Fibroblast of lung (primary cell): ENCODE results near the gene JMJD1C. TPM values are rescaled to one million over a fixed set of nuclear protein-coding genes. Genes with fewer than 3 reads are reported as not detected.

Source experiments
- DNase-seq, 2 donors: peaks; one replicate each; pipeline versions ENCODE4 v3.0.0 to v3.0.0-alpha.2; 2010; ENCODE audit warnings: low read depth in 2 of 2
- H2AFZ ChIP-seq: 2 replicates; pipeline ENCODE4 v1.5.1; 2012; ENCODE audit warnings: low read length, control low read depth, inconsistent platforms
- H3K27ac ChIP-seq: 2 replicates; pipeline ENCODE4 v1.5.1; 2011; ENCODE audit warnings: low read length, control low read depth; ENCODE audit not compliant: insufficient read depth
- H3K27me3 ChIP-seq: 2 replicates; pipeline ENCODE4 v1.5.1; 2011; ENCODE audit warnings: mild to moderate bottlenecking, low read length; ENCODE audit not compliant: control insufficient read depth, insufficient read depth
- H3K36me3 ChIP-seq: 2 replicates; pipeline ENCODE4 v1.5.1; 2011; ENCODE audit warnings: low read length; ENCODE audit not compliant: control insufficient read depth, insufficient read depth
- H3K4me1 ChIP-seq: 2 replicates; pipeline ENCODE4 v1.5.1; 2011; ENCODE audit warnings: low read length; ENCODE audit not compliant: control insufficient read depth, insufficient read depth; ENCODE audit errors: extremely low read depth
- H3K4me2 ChIP-seq: 2 replicates; pipeline ENCODE4 v1.5.1; 2011; ENCODE audit warnings: low read length, control low read depth; ENCODE audit not compliant: insufficient read depth; ENCODE audit errors: extremely low read depth
- H3K4me3 ChIP-seq, 4 experiments: fragments of 200-600 bp in 1 of 4; sonication (generic) in 1 of 4; replicated peaks in 1 of 4; 2 replicates each; pipeline ENCODE4 v1.5.1; 2011 to 2016; ENCODE audit warnings: low read length in 4 of 4, low read depth in 3 of 4, mild to moderate bottlenecking in 3 of 4, control low read depth in 2 of 4, inconsistent platforms in 1 of 4, mixed read lengths in 1 of 4; ENCODE audit not compliant: insufficient read depth in 1 of 4; ENCODE audit errors: control extremely low read depth in 1 of 4
- H3K79me2 ChIP-seq: 2 replicates; pipeline ENCODE4 v1.5.1; 2012; ENCODE audit warnings: mild to moderate bottlenecking, low read length, inconsistent platforms; ENCODE audit not compliant: control insufficient read depth, insufficient read depth
- H3K9ac ChIP-seq: 2 replicates; pipeline ENCODE4 v1.5.1; 2011; ENCODE audit warnings: mild to moderate bottlenecking, low read length, control low read depth; ENCODE audit not compliant: insufficient read depth
- H3K9me3 ChIP-seq: 2 replicates; pipeline ENCODE4 v1.5.1; 2012; ENCODE audit warnings: low read depth, low read length; ENCODE audit not compliant: control insufficient read depth, insufficient read depth
- H4K20me1 ChIP-seq: 2 replicates; pipeline ENCODE4 v1.5.1; 2011; ENCODE audit warnings: low read length; ENCODE audit not compliant: control insufficient read depth, insufficient read depth; ENCODE audit errors: extremely low read depth
- EZH2 ChIP-seq: IDR thresholded peaks from 2 replicates; pipeline ENCODE4 v1.5.1; 2012; ENCODE audit warnings: low read length, control low read depth, mild to moderate bottlenecking; ENCODE audit errors: missing control alignments
- polyA plus RNA-seq, 2 donors: library from polyadenylated mRNA; depleted of rRNA in 1 of 2; stranded (reverse) in 1 of 2; unstranded in 1 of 2; fragments of >200 nt; gene quantifications; 2 replicates each; pipeline ENCODE4 v1.2.1, GENCODE V29; 2011 to 2012; ENCODE audit warnings: missing spikeins in 1 of 2
- total RNA-seq: library from RNA; depleted of rRNA; stranded (reverse); fragments of >200 nt; gene quantifications from 2 replicates; pipeline ENCODE4 v1.2.1, GENCODE V29; 2014
- TF ChIP-seq, protein P1 (sequence below), 2 donors: IDR thresholded peaks in 1 of 2; conservative IDR thresholded peaks in 1 of 2; 1 replicate in 1 of 2; 2 replicates in 1 of 2; pipeline ENCODE4 v1.5.1; 2011 to 2012; ENCODE audit warnings: low read length in 2 of 2, control low read depth in 1 of 2, inconsistent platforms in 1 of 2, low read depth in 1 of 2, mild to moderate bottlenecking in 1 of 2

Gene JMJD1C
- total and polyA plus RNA-seq, 2 donors (not counting 1 experiment from before 2014, with no cell fraction given), result 39.9 to 67.0 TPM

DNA sequence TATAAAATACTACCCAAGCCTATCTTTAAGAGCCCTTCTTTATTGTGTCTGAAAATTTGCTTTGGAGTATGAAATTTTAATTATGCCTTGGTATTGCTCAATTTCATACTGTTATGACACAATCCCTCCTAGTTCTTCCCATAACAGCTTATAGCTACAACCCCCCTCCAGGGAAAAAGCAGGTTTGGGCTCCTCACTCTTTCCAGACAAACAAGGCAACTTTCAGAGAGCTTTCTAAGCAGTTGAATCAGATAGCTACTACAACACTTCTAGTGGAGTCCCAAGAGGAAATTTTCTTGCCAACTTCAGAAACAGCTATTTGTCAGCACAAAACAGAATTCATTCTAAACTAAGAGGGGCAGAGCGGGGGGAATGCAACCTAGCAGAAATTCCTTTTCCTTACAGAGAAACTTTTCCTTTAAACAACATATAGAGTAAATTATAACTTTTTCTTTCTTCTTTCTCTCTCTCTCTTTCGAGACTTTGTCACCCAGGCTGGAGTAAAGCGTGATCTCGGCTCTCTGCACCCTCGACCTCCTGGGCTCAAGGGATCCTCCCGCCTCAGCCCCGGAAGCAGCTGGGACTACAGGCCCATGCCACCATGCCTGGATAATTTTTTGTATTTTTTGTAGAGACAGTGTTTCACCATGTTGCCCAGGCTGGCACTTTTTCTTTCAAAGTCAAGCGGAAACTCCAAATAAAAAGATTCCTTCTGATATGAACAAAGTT, 26.0 kb upstream of the JMJD1C start:
- Histone ChIP-seq H3K27ac (peak overlapping the region; percentile 20), H3K9ac (no peak overlapping the region), H3K27me3 (no peaks in the 10 kb centered on the region), H3K36me3 (no peaks in the 10 kb centered on the region), H3K79me2 (peaks cover 29% of the 10 kb centered on the region), H3K4me3 (peak overlapping the region in 1 of 4 experiments; percentile 12), H2AFZ (no peak overlapping the region), H3K9me3 (no peaks in the 10 kb centered on the region), H3K4me2 (peak overlapping the region; percentile 41), H4K20me1 (no peaks in the 10 kb centered on the region), H3K4me1 (peaks cover 2% of the 10 kb centered on the region)
- DNase-seq, result peak; percentile 63 to 94
- TF ChIP-seq EZH2, result no peak
- TF ChIP-seq, protein P1, sequence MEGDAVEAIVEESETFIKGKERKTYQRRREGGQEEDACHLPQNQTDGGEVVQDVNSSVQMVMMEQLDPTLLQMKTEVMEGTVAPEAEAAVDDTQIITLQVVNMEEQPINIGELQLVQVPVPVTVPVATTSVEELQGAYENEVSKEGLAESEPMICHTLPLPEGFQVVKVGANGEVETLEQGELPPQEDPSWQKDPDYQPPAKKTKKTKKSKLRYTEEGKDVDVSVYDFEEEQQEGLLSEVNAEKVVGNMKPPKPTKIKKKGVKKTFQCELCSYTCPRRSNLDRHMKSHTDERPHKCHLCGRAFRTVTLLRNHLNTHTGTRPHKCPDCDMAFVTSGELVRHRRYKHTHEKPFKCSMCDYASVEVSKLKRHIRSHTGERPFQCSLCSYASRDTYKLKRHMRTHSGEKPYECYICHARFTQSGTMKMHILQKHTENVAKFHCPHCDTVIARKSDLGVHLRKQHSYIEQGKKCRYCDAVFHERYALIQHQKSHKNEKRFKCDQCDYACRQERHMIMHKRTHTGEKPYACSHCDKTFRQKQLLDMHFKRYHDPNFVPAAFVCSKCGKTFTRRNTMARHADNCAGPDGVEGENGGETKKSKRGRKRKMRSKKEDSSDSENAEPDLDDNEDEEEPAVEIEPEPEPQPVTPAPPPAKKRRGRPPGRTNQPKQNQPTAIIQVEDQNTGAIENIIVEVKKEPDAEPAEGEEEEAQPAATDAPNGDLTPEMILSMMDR (conservative IDR thresholded peaks at IDR 0.05 in 1 of 2, IDR thresholded peaks at IDR 0.05 in 1 of 2; ENCODE audit: low read depth in 1 of 2, low read length in 2 of 2), result no peak

DNA sequence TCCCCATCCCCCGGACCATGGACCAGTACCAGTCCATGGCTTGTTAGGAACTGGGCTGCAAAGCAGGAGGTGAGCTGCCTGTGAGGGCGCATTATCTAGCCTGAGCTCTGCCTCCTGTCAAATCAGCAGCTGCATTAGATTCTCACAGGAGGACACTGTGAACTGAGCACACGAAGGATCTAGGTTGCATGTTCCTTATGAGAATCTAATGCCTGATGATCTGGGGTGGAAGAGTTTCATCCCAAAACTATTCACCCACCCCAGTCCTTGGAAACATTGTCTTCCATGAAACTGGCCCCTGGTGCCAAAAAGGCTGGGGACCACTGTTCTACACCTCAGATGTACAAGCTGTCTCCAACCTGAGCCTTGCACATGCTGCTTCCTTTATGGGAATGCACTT, 24.1 kb upstream of the JMJD1C start:
- TF ChIP-seq, protein P1 (conservative IDR thresholded peaks at IDR 0.05 in 1 of 2, IDR thresholded peaks at IDR 0.05 in 1 of 2; ENCODE audit: low read depth in 1 of 2, low read length in 2 of 2), result no peak
- no peak for TF ChIP-seq EZH2
- Histone ChIP-seq H3K9me3 (no peaks in the 10 kb centered on the region), H3K27ac (no peak overlapping the region), H3K27me3 (no peaks in the 10 kb centered on the region), H4K20me1 (no peaks in the 10 kb centered on the region), H3K4me2 (no peak overlapping the region), H3K36me3 (no peaks in the 10 kb centered on the region), H3K9ac (no peak overlapping the region), H3K79me2 (peaks cover 24% of the 10 kb centered on the region), H2AFZ (no peak overlapping the region), H3K4me3 (no peak overlapping the region), H3K4me1 (peaks cover 2% of the 10 kb centered on the region)
- DNase-seq, result no peak

DNA sequence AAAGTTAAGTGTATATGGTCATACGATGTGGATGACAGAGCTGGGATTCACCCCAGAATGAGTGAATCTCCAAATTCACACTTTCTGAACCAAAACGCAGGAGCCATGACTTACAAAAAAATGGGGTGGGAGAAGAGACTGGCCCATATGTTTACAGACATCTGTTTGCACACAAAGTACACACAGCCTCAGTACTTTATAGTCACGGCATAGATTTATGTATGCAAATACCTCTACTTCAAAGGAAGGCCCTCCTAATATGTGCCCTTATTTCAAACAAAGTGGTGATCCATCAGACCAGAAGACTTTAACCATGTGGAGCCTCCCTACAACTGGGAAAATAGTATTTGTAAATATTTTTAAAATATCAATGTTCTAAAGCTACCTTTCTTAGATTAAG, 22.2 kb upstream of the JMJD1C start:
- no peak for TF ChIP-seq EZH2
- TF ChIP-seq, protein P1 (conservative IDR thresholded peaks at IDR 0.05 in 1 of 2, IDR thresholded peaks at IDR 0.05 in 1 of 2; ENCODE audit: low read depth in 1 of 2, low read length in 2 of 2), result no peak

More for the DNA sequence above, 22.2 kb upstream of the JMJD1C start:
- no peaks in the 10 kb centered on the region for H3K9me3 ChIP-seq
- no peak overlapping the region for H3K9ac ChIP-seq
- peaks cover 2% of the 10 kb centered on the region for H3K4me1 ChIP-seq
- H3K27me3 ChIP-seq, result no peaks in the 10 kb centered on the region
- H3K36me3 ChIP-seq, result no peaks in the 10 kb centered on the region
- H3K79me2 ChIP-seq, result peaks cover 22% of the 10 kb centered on the region
- DNase-seq, result no peak
- no peaks in the 10 kb centered on the region for H4K20me1 ChIP-seq
- H3K4me3 ChIP-seq, result no peak overlapping the region
- H3K4me2 ChIP-seq, result no peak overlapping the region
- H3K27ac ChIP-seq, result no peak overlapping the region
- no peak overlapping the region for H2AFZ ChIP-seq
